ENCODE measurements around the gene TBC1D2. TPM values are rescaled to one million over a fixed set of nuclear protein-coding genes. Genes with fewer than 3 reads are reported as not detected.

TBC1D2 gene
- total and polyA plus RNA-seq, 2 of the 4 experiments (the other 2 are of a cell fraction): 36.9 to 62.7 TPM

GRCh38 chr9:98249771-98250170, 5.7 kb downstream of the TBC1D2 start:
- H3K4me3 ChIP-seq (ENCODE audit: insufficient read depth, low read depth, low read length): no peak overlapping the region
- ChIA-PET POLR2A (ENCODE audit: unreplicated experiment) (no interaction called here), CTCF (no interaction called here)
- peaks cover 46% of the 10 kb centered on the region for H3K4me1 ChIP-seq (ENCODE audit: control insufficient read depth, insufficient read depth, low read length)
- H2BK20ac ChIP-seq (ENCODE audit: low read depth, low read length): peak overlapping the region; percentile 89
- H3K9me3 ChIP-seq (ENCODE audit: control insufficient read depth, insufficient read depth, low read length): no peaks in the 10 kb centered on the region
- dilution Hi-C loops (cut with HindIII; ENCODE audit: low sequenced_read_pairs, unreplicated experiment): no loop called here
- in situ Hi-C loops (cut with MboI; ENCODE audit: low sequenced_read_pairs): no loop called here
- peak overlapping the region; percentile 84 for H3K23ac ChIP-seq (ENCODE audit: low read depth, low read length)
- no CpG with 5 or more reads among the region's 2 CpGs for WGBS, 2 experiments (ENCODE audit: extremely low coverage in 2 of 2, insufficient read length in 1 of 2)
- H2AFZ ChIP-seq (replicated peaks; ENCODE audit: low read length, poor library complexity): no peak overlapping the region
- H3K4ac ChIP-seq (ENCODE audit: low read depth, low read length): peak overlapping the region; percentile 97
- H4K20me1 ChIP-seq (ENCODE audit: insufficient read depth, low read length): no peaks in the 10 kb centered on the region
- ATAC-seq (ENCODE audit: low read depth): no peak
- H4K8ac ChIP-seq (ENCODE audit: low read depth in 2 of 2, low read length in 2 of 2): peak overlapping the region; percentile 55 to 70; a peak in 3 of 4 replicates
- H2BK15ac ChIP-seq (ENCODE audit: low read depth, low read length): peak overlapping the region; percentile 91; the same call in 1 of the 3 replicates
- no peak for DNase-seq
- BruUV-seq (replicated peaks): no TSS peak
- H3K27me3 ChIP-seq (ENCODE audit: control insufficient read depth, insufficient read depth, low read length): no peaks in the 10 kb centered on the region
- H3K4me2 ChIP-seq (ENCODE audit: low read depth, low read length): no peak overlapping the region
- H3K9me1 ChIP-seq (ENCODE audit: insufficient read depth, low read length): peaks cover 44% of the 10 kb centered on the region
- peak overlapping the region; percentile 66; the same call in 1 of the 2 replicates for H4K5ac ChIP-seq (ENCODE audit: low read depth, low read length)
- H3K79me1 ChIP-seq (ENCODE audit: low read depth in 1 of 2, low read length in 2 of 2): peaks cover 31 to 70% of the 10 kb centered on the region in 2 experiments
- peak overlapping the region; percentile 99 for H2BK5ac ChIP-seq (ENCODE audit: low read depth, low read length, poor library complexity, severe bottlenecking)
- peak overlapping the region; percentile 95 for H2AK5ac ChIP-seq (ENCODE audit: low read depth, low read length)
- H4K91ac ChIP-seq (ENCODE audit: insufficient read depth, low read depth, low read length): peak overlapping the region; percentile 91
- peaks cover 7% of the 10 kb centered on the region; the same call in 1 of the 2 replicates for H3K36me3 ChIP-seq (ENCODE audit: control insufficient read depth, insufficient read depth, low read length)
- TF ChIP-seq MAZ (IDR thresholded peaks at IDR 0.05; ENCODE audit: borderline replicate concordance, low read depth, low read length) (no peak), CHD1 (IDR thresholded peaks at IDR 0.05; ENCODE audit: low read depth, low read length) (no peak), POLR2A (IDR thresholded peaks at IDR 0.05; ENCODE audit: low read depth, low read length) (no peak)
- peak overlapping the region; percentile 15 for H3K27ac ChIP-seq (ENCODE audit: insufficient read depth, low read length)
- H3K56ac ChIP-seq (ENCODE audit: extremely low read depth, insufficient read depth, low read length): no peak overlapping the region
- peak overlapping the region; percentile 43 for H2AK9ac ChIP-seq (replicated peaks; ENCODE audit: low read depth, low read length, poor library complexity)
- H2BK120ac ChIP-seq (ENCODE audit: low read depth, low read length): peak overlapping the region; percentile 94
- peak overlapping the region; percentile 6; the same call in 1 of the 2 replicates for H3K18ac ChIP-seq (ENCODE audit: low read depth, low read length)
- intact Hi-C loops (cut with micrococcal nuclease): loop anchor here (2.0 kb wide), 1 partner anchor 15 kb away; no protein-coding TSS in a partner anchor
- H3K14ac ChIP-seq (replicated peaks; ENCODE audit: low read depth, low read length): peak overlapping the region; percentile 87
- H3K9ac ChIP-seq (ENCODE audit: low read depth, low read length): no peak overlapping the region

All from IMR-90 (cell line).